Measurements from ENCODE around the gene NELFA. TPM values are rescaled to one million over a fixed set of nuclear protein-coding genes. Genes with fewer than 3 reads are reported as not detected.

Gene NELFA
- total and polyA plus RNA-seq, 2 of the 13 experiments (the other 11 are each of a cell fraction or from before 2014, with no cell fraction given): 13.3 to 18.5 TPM

DNA sequence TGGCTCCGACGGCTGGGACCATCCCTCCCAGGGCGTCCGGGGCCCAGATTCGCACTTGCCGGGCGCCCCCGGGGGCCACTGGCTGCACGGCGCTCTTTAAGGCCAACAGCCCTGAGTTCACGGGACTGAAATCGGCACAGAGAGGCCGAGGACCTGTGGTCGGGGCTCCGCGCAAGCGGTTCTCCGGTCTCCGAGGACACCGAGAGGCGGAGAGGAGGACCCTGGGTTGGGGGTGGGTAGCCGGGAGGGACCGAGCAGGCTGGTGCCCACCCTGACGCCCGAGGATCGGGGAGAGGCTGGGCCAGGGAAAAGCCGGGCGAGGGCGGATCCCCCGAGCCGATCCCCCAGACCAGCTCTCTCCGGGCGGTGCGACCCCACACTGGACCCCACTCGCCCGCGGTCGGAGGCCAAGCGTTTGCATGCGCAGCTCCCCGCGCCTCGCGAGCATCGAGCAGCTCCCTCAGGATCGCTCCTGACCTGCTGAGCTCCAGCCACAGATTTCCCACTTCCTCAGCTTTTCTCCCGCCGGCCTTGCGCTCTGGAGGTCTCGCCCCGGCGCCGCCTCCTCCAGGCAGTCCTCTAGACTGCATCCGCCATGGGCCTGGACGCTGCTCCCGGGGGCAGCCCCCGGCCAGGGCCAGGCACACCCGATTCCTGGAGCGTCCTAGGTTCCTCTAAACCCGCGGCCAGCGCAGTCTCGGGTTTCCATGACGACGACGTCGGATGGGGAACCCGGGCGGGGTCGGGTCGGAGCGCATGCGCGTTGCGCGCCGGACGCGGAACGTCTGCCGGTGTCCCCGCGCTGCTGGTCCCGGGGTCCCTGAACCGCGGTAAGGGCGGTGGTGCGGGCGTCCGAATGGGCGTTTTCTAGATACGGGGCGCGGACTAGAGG is 32.7 kb upstream of the NELFA start (continued):
- TF ChIP-seq, protein P1, sequence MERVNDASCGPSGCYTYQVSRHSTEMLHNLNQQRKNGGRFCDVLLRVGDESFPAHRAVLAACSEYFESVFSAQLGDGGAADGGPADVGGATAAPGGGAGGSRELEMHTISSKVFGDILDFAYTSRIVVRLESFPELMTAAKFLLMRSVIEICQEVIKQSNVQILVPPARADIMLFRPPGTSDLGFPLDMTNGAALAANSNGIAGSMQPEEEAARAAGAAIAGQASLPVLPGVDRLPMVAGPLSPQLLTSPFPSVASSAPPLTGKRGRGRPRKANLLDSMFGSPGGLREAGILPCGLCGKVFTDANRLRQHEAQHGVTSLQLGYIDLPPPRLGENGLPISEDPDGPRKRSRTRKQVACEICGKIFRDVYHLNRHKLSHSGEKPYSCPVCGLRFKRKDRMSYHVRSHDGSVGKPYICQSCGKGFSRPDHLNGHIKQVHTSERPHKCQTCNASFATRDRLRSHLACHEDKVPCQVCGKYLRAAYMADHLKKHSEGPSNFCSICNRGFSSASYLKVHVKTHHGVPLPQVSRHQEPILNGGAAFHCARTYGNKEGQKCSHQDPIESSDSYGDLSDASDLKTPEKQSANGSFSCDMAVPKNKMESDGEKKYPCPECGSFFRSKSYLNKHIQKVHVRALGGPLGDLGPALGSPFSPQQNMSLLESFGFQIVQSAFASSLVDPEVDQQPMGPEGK (CRISPR knock-in tag; IDR thresholded peaks at IDR 0.05): peak; percentile 48
- TF ChIP-seq RBFOX2 (IDR thresholded peaks at IDR 0.05; ENCODE audit: low read depth, low read length) (peak; percentile 54), MED1 (CRISPR knock-in tag; IDR thresholded peaks at IDR 0.05) (no peak), ZMYM3 (CRISPR knock-in tag; IDR thresholded peaks at IDR 0.05) (peak; percentile 96), YEATS4 (CRISPR knock-in tag; IDR thresholded peaks at IDR 0.05; ENCODE audit: borderline replicate concordance) (0 out of 2 replicates have a peak, but pooled peaks have one; percentile 18), ARID4A (CRISPR knock-in tag; IDR thresholded peaks at IDR 0.05; ENCODE audit: borderline replicate concordance) (peak; percentile 66; the same call in 1 of the 2 replicates), POGZ (CRISPR knock-in tag; IDR thresholded peaks at IDR 0.05) (peak; percentile 46; the same call in 1 of the 2 replicates), ZBTB7A (CRISPR knock-in tag; IDR thresholded peaks at IDR 0.05) (0 out of 2 replicates have a peak, but pooled peaks have one; percentile 9), MIER2 (CRISPR knock-in tag; IDR thresholded peaks at IDR 0.05) (no peak), ZNF343 (CRISPR knock-in tag; IDR thresholded peaks at IDR 0.05) (no peak), ZNF691 (CRISPR knock-in tag; IDR thresholded peaks at IDR 0.05; ENCODE audit: borderline replicate concordance, low read depth) (0 out of 2 replicates have a peak, but pooled peaks have one; percentile 15), SAP130 (CRISPR knock-in tag; IDR thresholded peaks at IDR 0.05; ENCODE audit: low read depth) (peak; percentile 36), LCORL (IDR thresholded peaks at IDR 0.05) (no peak), LCORL (CRISPR knock-in tag; IDR thresholded peaks at IDR 0.05) (0 out of 2 replicates have a peak, but pooled peaks have one; percentile 24), ZFP36 (IDR thresholded peaks at IDR 0.05; ENCODE audit: borderline replicate concordance, low read depth, low read length, partially characterized antibody) (peak; percentile 97), HNRNPLL (IDR thresholded peaks at IDR 0.05; ENCODE audit: low read depth, low read length, poor library complexity, severe bottlenecking) (peak; percentile 82), PITX1 (CRISPR knock-in tag; IDR thresholded peaks at IDR 0.05) (0 out of 2 replicates have a peak, but pooled peaks have one; percentile 10), ADNP (CRISPR knock-in tag; IDR thresholded peaks at IDR 0.05) (0 out of 2 replicates have a peak, but pooled peaks have one; percentile 31)
- TF ChIP-seq, protein P2, sequence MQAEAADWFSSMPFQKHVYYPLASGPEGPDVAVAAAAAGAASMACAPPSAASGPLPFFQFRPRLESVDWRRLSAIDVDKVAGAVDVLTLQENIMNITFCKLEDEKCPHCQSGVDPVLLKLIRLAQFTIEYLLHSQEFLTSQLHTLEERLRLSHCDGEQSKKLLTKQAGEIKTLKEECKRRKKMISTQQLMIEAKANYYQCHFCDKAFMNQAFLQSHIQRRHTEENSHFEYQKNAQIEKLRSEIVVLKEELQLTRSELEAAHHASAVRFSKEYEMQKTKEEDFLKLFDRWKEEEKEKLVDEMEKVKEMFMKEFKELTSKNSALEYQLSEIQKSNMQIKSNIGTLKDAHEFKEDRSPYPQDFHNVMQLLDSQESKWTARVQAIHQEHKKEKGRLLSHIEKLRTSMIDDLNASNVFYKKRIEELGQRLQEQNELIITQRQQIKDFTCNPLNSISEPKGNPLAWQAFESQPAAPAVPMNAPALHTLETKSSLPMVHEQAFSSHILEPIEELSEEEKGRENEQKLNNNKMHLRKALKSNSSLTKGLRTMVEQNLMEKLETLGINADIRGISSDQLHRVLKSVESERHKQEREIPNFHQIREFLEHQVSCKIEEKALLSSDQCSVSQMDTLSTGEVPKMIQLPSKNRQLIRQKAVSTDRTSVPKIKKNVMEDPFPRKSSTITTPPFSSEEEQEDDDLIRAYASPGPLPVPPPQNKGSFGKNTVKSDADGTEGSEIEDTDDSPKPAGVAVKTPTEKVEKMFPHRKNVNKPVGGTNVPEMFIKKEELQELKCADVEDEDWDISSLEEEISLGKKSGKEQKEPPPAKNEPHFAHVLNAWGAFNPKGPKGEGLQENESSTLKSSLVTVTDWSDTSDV (CRISPR knock-in tag; IDR thresholded peaks at IDR 0.05): 0 out of 2 replicates have a peak, but pooled peaks have one; percentile 13
